Measurements from ENCODE around the gene KDM3B.
"Not testable (repeated sequence)": the region's sequence is repeated elsewhere in the genome, so short reads cannot be mapped to it uniquely, and the experiment has no call there.

KDM3B gene, protein sequence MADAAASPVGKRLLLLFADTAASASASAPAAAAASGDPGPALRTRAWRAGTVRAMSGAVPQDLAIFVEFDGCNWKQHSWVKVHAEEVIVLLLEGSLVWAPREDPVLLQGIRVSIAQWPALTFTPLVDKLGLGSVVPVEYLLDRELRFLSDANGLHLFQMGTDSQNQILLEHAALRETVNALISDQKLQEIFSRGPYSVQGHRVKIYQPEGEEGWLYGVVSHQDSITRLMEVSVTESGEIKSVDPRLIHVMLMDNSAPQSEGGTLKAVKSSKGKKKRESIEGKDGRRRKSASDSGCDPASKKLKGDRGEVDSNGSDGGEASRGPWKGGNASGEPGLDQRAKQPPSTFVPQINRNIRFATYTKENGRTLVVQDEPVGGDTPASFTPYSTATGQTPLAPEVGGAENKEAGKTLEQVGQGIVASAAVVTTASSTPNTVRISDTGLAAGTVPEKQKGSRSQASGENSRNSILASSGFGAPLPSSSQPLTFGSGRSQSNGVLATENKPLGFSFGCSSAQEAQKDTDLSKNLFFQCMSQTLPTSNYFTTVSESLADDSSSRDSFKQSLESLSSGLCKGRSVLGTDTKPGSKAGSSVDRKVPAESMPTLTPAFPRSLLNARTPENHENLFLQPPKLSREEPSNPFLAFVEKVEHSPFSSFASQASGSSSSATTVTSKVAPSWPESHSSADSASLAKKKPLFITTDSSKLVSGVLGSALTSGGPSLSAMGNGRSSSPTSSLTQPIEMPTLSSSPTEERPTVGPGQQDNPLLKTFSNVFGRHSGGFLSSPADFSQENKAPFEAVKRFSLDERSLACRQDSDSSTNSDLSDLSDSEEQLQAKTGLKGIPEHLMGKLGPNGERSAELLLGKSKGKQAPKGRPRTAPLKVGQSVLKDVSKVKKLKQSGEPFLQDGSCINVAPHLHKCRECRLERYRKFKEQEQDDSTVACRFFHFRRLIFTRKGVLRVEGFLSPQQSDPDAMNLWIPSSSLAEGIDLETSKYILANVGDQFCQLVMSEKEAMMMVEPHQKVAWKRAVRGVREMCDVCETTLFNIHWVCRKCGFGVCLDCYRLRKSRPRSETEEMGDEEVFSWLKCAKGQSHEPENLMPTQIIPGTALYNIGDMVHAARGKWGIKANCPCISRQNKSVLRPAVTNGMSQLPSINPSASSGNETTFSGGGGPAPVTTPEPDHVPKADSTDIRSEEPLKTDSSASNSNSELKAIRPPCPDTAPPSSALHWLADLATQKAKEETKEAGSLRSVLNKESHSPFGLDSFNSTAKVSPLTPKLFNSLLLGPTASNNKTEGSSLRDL (N-terminal part only)

DNA sequence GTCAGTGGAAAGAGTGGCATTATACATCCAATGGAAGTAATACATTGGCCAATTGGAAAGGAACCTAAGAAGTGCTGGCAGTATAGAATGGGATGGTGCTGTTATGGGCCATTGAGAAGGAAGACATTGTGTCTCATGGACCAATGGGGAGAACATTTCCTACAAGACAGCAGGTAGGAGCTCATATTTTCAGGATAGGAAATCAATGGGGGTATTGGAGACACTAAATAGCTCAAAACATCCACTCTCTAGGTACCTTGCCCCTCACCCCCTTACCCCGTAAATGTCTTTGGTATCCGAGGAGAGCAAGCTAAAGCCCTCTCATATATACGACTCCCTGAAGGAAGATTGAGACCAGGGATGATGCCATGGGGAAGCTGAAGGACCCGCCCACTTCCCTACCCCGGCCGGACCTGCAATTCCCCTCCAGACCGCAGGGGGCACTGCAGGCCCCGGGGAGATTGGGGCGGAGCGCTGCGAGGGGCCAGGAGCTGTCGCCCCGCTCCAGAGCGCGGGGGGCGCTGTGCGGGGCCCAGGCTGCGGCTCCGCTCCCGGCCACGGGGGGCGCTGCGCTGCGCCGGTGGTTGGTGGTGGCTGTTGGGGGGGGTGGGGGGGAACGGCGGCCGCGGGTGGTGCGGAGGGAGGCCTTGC lies at the start of gene KDM3B:
Gene KDM3B, plus strand, starts transcription at position 615 of the 651 bp plus-strand sequence. CDS start 111 bp downstream, outside the sequence.
- peak; percentile 88 for DNase-seq

DNA sequence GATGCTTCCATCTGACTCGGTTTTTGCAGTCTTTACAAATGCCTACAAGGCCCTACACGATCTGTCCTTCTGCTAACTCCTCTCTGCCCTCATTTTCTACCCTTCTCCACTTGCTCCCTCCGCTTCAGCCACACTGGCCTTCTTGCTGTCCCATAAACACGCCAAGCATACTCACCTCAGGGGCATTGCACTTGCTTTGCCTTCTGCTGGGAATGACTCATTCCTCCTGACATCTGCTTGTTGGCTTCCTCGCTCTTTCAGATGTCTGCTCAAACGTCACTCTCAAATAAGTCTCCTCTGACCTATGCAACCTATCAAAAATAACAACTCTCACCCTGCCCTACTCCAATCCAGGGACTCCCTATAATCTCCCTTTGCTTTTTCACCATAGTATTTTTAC lies 49.1 kb upstream of the KDM3B start:
- no peak for DNase-seq

DNA sequence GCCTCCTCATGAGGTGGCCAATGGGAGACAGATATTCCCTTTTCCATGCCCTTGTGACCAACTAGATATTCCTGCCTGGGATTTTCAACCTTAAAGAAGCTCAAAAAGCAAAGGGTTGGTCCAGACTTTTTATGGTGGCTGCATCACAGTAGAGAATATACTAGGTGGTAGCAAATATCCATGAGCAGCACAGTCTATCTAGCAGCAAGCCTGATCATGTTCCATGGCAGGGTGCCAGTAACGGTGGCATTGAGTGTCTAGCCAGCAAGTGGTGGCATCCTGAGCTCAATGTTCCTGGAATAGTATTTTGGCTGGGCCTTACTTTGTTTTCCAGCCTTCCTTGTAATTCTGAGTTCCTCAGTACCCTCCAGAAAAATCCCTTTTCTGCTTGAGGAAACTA lies 46.7 kb upstream of the KDM3B start:
- DNase-seq = peak; percentile 8

DNA sequence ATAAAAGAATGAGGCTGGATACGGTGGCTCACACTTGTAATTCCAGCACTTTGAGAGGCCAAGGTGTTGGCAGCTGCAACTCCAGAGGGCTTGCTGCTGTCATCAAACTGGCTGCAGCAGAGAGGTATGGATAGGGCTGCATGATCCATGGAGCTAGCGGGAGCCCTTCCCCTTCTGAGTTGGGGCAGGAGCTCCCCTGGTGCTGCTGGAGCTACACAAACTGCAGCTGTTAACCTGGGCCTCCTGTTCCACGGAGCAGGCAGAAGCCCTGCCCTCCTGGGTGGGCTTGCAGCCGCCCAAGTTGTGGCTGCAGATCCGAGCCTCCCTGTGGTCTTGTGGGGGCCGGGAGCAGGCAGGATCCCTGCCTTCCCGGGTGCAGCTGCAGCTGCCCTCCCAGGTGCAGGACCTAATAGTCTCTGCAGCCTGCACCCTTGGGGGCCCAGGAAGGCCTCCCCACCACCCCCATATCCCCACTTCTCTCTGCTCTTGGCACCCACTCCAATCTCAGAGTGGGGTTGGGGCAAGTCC lies 36.7 kb upstream of the KDM3B start:
- DNase-seq = no peak

DNA sequence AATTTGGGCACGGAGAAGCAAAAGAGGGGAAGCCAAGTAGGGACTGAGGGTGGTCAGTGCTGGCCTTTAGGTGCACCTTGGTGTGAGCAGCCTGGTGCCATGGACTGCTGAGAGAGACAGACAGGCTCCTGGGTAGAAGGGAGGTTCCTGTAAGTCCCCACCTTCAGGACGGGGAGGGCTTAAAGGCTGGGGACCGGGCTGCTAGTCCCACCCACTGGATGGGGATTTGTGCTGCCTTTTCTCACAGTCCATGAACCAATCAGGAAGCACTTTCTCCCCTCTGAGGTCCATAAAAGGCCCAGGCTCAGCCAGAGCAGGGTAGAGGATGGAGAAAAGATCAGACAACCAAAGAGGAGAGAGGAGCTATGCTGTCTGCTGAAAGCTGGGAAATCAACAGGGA lies 36.1 kb upstream of the KDM3B start:
- no peak for DNase-seq

DNA sequence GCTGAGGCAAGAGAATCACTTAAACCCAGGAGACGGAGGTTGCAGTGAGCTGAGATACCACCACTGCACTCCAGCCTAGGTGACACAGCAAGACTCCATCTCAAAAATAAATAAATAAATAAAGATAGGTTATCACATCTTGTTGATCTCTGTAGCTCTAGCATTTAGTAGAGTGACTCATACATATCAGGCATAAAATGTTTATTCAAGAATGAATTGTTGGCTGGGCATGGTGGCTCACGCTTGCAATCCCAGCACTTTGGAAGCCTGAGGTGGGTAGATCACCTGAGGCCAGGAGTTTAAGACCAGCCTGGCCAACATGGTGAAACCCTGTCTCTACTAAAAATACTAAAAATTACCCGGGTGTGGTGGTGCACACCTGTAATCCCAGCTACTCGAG lies 34.3 kb upstream of the KDM3B start:
- DNase-seq = not testable (repeated sequence)

DNA sequence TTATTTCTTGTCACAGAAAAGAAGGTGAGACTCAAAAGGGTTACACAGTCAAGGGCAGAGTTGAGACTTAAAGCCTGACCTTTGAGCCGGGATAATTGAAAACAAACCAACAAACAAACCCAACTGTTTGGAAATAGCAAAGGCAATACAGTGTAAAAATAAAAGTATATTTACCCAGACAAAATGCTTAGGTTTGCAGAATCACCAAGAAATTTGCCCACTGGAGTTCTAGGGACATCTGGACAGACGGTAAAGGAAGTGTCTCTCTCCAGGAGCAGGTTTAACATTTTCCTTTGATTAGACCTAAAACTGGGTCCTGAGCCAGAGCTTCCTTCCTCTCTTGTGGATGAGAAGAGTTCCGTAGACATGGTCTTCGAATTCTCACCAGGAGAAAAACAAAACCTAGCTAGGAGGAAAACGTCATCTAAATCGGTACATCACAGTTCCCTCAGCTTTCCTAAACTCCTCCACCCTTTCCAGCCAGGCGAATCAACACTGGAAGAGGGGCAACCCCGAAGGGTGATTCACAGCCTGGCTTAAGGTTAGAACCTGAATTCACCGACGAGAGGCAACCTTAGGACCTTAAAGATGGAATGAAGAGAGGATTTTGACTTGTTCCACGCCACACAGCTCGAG lies 21.6 kb upstream of the KDM3B start:
- no peak for DNase-seq

DNA sequence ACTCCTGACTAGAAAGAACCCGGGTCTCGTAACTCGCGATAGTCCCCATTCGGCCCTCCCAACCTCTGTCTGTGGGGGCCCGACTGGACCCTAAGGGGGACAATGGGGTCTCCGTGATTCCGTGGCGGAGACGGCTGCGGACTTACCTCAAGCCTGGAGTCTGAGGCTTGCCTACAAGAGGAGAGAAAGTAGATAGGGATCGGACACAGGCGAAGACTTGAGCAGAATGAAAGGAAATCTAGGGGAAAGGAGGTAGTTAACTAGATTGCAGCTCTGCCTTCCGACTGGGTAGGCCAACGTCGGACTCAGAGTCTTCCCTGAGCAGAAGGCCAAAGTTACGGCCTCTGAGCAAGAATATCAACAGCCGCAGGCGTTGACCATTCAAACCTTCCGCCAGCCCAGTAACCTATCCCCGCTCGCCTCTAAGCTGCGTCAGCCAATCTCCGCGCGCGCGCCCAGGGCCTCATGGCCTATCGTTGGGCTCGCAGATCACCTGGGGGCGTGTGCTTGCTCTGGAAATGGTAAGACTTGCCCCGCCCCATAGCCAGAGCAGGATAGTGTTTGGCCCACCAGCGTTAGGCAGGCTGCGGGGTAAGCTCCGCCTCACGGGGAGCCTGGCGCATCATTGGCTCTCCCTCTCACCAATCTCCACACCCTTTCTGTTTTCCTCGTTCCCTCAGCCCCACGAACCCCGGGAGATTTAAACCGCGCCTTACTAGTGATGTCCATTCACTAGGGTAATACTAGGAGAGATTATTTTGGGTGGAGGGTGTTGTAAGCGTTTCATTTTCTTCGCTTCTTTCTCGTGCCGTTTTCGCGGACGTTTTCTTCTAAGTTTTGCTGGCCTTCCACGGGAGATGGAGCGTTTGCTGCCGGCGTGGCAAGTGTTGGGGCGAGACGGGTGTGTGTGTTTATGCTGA lies 20.8 kb upstream of the KDM3B start, which contains the start of gene CDC25C:
Gene CDC25C, minus strand, starts transcription at position 356 of the 920 bp plus-strand sequence. CDS start 624 bp downstream, outside the sequence.
- peak; percentile 99 for DNase-seq

DNA sequence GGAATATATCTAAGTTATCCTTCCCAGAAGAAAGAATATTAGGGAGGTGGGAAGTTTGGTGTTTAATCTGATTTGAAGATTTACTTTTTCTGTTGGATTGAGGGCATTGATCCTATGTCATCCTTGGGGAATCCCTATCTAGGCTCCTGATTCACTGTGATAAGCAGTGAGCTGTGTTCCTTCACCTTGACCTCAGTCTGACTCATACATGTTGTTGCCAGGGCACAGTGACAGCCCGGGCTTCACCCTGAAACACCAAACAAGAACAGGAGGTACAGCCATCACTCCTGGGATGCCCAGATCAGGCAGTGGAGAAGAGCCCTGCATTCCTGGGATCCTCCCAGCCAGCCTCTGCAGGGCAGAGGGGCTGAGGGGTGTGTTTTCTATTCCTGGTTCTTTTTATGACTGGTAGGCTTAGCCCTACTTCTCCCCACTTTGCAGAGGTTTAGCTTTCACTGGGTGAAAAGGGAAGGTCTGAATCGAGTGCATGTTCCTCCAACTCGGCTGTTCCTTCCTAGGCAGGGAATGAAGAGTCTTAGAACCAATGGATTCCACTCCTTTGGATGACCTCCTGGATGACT lies 17.5 kb upstream of the KDM3B start:
- DNase-seq = no peak

DNA sequence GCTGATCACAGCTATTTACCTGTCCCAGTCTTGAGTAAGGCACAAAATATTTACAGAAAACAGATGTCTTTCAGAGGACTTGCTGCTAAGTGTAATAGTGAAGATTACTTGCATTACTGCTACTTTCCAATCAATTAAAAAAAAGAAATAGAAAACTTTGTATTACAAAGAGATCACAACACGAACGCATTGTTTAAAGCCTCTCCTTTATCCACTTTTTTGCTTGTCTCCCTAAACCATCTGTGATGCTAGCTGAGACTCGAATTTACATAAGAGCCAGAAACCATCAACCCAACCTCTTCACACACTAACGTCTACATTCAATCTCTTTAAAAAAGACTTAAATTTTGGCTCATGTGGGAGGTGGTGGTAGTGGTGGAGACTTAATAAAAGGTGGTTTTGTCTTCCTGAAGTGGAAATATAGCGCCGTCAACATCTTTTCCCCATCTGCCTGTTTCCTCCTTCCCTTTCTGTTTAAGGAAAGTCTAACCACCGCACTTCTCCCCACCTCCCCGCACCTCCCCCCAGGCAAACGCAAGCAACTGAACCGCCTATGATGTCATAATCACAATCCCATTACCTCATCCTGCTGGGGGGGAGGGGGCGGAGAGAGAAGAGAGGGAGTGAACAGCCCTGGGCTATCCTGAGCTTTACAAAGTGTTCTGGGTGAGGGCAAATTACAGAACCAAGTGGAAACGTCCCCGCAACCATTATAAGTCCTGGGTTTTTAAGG lies 15.4 kb upstream of the KDM3B start:
- DNase-seq = no peak

DNA sequence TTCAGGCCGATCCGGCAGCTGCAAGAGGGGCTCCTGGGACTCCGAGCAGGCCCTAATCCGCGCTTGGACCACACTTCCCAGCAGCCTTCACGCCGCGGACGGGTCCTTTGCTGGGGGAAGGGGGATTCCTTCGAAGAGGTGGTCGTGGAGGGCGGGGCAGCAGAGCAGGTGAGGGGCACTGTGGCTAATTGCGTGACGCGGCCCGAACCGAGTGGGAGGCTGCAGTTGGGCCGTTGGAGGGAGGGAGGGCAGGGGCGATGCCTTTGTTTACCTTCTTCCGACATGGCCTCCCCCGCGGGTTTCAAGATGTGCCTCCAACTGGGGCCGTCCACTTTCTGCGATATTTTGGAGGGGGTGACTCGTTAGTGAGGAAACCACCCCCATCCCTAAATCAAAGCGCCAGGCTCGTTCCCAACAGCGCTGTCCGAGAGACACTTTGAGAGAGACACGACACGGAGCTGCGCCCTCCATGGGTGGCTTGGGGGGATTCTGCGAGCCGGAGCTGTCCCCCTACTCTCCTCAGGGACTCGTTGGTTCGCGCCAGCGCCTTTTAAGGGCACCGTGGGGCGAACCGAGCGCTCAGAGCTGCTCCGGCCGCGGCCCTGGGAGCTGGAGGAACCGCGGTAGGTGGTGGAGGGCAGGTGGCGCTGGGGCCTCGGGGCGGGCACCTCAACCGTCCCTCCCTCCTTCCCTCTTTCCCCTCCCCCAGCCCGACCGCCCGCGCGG lies 14.6 kb upstream of the KDM3B start, which contains the start of gene FAM53C:
Gene FAM53C, plus strand, starts transcription at position 582 of the 726 bp plus-strand sequence. CDS start 3,070 bp downstream, outside the sequence.
- DNase-seq = peak; percentile 93

DNA sequence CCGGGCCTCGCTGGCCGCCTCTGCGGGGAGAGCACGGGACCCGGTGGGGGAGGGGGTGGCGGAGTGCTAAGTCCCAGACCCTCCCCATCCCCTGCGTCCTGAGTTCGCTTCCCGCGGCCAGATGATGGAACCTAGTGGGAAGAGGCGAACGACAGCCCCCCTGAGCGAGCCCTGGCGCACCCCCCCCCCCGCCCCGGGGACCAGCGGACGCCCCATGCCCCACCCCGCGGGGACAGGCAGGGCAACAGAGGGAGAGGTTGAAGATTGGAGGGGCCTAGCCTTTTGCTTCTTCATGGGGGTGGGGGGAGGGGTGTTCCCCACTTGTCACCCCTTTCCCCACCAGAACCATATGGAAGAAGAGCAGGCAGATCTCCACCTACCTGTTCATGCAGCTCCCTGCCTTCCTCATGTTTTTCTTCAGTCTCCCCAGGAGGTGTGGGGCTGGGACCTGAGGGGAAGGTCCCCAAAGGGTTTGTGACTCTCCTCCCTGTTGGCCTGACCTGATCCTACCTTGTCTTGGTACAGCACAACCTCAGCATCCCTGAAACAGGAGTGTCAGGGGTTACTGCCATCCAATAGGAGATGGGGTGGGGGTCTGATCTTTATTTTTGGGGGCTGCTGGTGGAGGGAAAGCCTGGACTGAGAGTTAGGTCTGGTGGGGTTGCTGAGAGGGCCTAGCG lies 13.9 kb upstream of the KDM3B start:
- no peak for DNase-seq

DNA sequence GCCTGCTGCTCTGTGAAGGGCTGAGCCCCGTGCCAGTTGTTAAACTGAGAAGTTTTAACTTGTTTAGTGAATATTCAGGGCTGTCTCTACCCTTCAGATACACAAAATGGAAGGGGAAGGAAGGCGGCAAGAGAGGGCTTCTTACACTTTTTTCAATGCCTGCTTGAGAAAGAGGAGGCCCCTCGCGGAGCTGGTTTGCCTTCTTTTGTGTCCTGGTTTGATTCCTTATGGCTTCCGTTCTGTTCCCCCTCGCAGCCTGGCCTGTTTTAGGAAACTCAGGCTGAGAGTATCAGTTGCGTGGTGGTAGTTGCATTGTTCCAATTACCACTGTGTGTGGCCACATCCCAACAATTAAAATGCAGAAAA lies 13.4 kb upstream of the KDM3B start:
- DNase-seq = no peak

DNA sequence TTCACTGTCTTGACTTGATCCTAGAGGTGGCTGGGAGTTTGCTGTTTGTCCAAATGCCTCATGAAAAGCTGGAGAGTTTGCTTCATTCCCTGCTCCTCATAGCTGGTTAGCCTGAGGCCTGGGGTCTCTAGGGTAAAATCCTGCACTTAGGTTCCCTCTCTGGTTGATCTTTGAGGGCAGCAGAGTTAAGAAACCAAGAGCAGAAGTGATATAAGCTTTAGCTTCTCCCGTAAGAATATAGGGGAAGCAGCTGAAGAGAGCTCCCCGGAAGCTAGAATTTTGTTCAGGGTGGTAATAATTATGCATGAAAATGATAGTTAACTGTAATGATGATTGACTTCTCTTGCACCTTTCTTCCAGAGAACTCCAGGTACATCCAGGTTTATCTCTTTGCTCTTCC lies 13.0 kb upstream of the KDM3B start:
- no peak for DNase-seq

DNA sequence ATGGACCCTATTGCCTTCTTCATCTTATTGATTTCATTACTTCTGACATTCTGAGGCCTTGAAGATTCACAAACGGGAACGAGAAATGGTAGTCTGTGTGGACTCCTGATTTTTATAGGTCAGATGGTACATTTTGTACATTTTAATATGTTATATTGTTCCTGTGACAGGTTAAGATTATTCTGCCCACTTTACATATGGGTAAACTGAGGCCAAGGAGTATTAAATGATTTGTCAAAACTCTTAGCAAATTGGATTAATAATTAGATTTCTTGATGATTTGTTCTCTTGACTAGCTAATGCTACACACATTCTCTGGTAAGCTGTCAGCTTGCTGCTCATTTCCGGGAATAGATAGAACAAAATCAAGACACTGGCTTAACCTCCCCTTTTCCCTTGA lies 12.5 kb upstream of the KDM3B start:
- no peak for DNase-seq

DNA sequence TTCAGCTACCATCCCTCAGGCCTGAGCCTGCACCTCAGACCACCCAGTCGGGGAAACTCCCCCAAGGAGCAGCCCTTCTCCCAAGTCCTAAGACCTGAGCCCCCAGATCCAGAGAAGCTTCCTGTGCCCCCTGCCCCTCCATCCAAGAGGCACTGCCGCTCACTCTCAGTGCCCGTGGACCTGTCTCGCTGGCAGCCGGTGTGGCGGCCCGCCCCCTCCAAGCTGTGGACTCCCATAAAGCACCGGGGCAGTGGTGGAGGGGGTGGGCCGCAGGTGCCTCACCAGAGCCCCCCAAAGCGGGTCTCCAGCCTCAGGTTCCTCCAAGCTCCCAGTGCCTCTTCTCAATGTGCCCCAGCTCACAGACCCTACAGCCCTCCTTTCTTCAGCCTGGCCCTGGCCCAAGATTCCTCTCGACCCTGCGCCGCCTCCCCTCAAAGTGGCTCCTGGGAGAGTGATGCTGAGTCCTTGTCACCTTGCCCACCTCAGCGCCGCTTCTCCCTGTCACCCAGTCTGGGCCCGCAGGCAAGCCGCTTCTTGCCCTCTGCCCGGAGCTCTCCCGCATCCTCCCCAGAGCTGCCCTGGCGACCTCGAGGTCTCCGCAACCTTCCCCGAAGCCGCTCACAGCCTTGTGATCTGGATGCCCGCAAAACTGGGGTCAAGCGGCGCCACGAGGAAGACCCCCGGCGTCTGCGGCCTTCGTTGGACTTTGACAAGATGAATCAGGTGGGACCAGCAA lies 7.4 kb upstream of the KDM3B start:
- no peak for DNase-seq

DNA sequence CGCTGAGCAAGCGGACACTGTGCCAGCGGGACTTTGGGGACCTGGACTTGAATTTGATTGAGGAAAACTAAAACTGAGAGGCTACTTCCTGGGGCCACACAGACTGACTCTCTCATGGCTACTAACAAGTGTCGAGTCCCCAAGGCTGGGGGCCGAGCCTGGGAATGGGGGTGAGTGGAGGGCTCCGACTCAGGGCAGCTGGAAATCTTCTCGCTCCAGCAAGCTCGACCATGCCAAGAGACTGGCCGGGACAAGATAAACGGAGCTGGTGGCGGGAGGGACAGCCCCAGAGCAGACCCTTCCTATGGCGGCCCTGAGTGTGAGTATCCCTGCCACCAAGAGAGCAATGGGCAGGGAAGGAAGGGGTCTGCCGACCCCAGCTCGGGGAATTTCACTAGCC lies 5.6 kb upstream of the KDM3B start:
- DNase-seq = no peak
